ENCODE measurements around the gene PLXNB2. TPM values are rescaled to one million over a fixed set of nuclear protein-coding genes. Genes with fewer than 3 reads are reported as not detected.
A peak's percentile ranks its signal among the peaks of the same experiment; 100 is the strongest.

The PLXNB2 gene
- polyA plus RNA-seq, 1 of the 3 experiments (the other 2 are of a cell fraction): 108 TPM

GRCh38 chr22:50272044-50272802 is 35.2 kb downstream of the PLXNB2 start:
- Histone ChIP-seq H3K4me1 (ENCODE audit: control insufficient read depth in 1 of 2, insufficient read depth in 2 of 2, low read depth in 1 of 2, low read length in 1 of 2) (peaks cover 7 to 23% of the 10 kb centered on the region in 2 experiments; a peak in 2 of 4 replicates), H2AFZ (ENCODE audit: low read depth) (no peak overlapping the region), H3K9me2 (no peaks in the 10 kb centered on the region), H3K36me3 (replicated peaks in 1 of 2; ENCODE audit: control insufficient read depth in 1 of 2, insufficient read depth in 2 of 2, low read length in 1 of 2) (peaks cover 11 to 26% of the 10 kb centered on the region in 2 experiments), H4K20me1 (ENCODE audit: insufficient read depth) (peaks cover 27% of the 10 kb centered on the region; the same call in 1 of the 2 replicates), H3K27ac (ENCODE audit: low read depth in 2 of 2, low read length in 1 of 2) (peak overlapping the region in 1 of 2 experiments; percentile 40; a peak in 2 of 4 replicates), H3K79me2 (ENCODE audit: insufficient read depth) (no peaks in the 10 kb centered on the region), H3K4me2 (peak overlapping the region; percentile 98; the same call in 1 of the 2 replicates), H3K9me3 (no peaks in the 10 kb centered on the region), H3K27me3 (ENCODE audit: insufficient read depth) (no peaks in the 10 kb centered on the region), H3K9ac (no peak overlapping the region), H3F3A (replicated peaks; ENCODE audit: insufficient read depth) (peaks cover 39% of the 10 kb centered on the region), H3K4me3 (ENCODE audit: low read depth in 2 of 2, low read length in 1 of 2) (peak overlapping the region in 1 of 2 experiments; percentile 6; a peak in 2 of 4 replicates)
- 62% methylated on average over 13 of the region's 26 CpGs for WGBS (ENCODE audit: low lambda C conversion rate)
- no peak for TF ChIP-seq JUND (IDR thresholded peaks at IDR 0.05)
- ChIA-PET POLR2A (interaction anchor here (0.6 to 1.1 kb wide), 3 partner anchors 24 to 99 kb away, joined by 3 read pairs; no protein-coding TSS in a partner anchor), CTCF (interaction anchor here (0.7 to 11.4 kb wide), 13 partner anchors 10 to 348 kb away, joined by 3 to 101 read pairs (median 5); partner anchors contain the start of genes DENND6B, HDAC10, MAPK12 and PPP6R2)
- DNase-seq: peak; percentile 48

DNA sequence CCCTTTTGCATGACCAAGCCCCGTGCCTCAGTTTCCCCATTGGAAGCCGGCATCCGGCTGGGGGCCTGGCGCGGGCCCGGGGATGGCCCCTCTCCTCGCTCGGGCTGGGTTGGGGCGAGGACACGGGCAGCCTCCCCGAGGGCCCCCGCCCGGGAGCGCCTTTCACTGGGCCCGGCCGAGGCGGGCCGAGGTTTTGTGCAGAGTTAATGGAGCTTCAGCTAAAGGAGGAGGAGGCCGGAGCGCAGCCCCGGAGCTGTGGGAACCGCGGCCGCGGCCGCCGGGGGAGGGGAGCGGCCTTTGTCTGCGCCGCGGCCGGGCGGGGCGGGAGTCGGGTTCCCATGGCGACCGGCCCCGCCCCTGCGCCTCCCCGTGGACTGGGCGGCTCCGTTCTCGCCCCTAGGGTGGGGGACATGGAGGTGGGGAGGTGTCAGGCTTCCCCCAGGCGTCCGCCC is 35.9 kb downstream of the PLXNB2 start:
- Histone ChIP-seq H3K36me3 (replicated peaks in 1 of 2; ENCODE audit: control insufficient read depth in 1 of 2, insufficient read depth in 2 of 2, low read length in 1 of 2) (peaks cover 8 to 26% of the 10 kb centered on the region in 2 experiments), H3K4me2 (peak overlapping the region; percentile 98), H3K4me3 (ENCODE audit: low read depth in 2 of 2, low read length in 1 of 2) (peak overlapping the region; percentile 60 to 71), H3F3A (replicated peaks; ENCODE audit: insufficient read depth) (peaks cover 36% of the 10 kb centered on the region), H3K9me2 (no peaks in the 10 kb centered on the region), H3K9me3 (no peaks in the 10 kb centered on the region), H3K27me3 (ENCODE audit: insufficient read depth) (no peaks in the 10 kb centered on the region), H4K20me1 (ENCODE audit: insufficient read depth) (peaks cover 27% of the 10 kb centered on the region; the same call in 1 of the 2 replicates), H3K9ac (peak overlapping the region; percentile 66; the same call in 1 of the 2 replicates), H3K27ac (ENCODE audit: low read depth in 2 of 2, low read length in 1 of 2) (peak overlapping the region; percentile 53 to 85; a peak in 3 of 4 replicates), H2AFZ (ENCODE audit: low read depth) (no peak overlapping the region), H3K4me1 (ENCODE audit: control insufficient read depth in 1 of 2, insufficient read depth in 2 of 2, low read depth in 1 of 2, low read length in 1 of 2) (peaks cover 7 to 23% of the 10 kb centered on the region in 2 experiments; a peak in 2 of 4 replicates), H3K79me2 (ENCODE audit: insufficient read depth) (no peaks in the 10 kb centered on the region)
- ChIA-PET POLR2A (interaction anchor here (0.6 to 1.1 kb wide), 3 partner anchors 23 to 99 kb away, joined by 3 read pairs; no protein-coding TSS in a partner anchor), CTCF (interaction anchor here (1.2 to 11.4 kb wide), 6 partner anchors 9 to 71 kb away, joined by 4 to 101 read pairs (median 42); partner anchors contain the start of genes DENND6B, HDAC10, MAPK12 and PPP6R2)
- no CpG with 5 or more reads among the region's 45 CpGs for WGBS (ENCODE audit: low lambda C conversion rate)
- DNase-seq: peak; percentile 93
- TF ChIP-seq RAD21 (IDR thresholded peaks at IDR 0.05; ENCODE audit: low read length) (no peak), RFX5 (IDR thresholded peaks at IDR 0.05; ENCODE audit: low read length) (no peak), MXI1 (IDR thresholded peaks at IDR 0.05; ENCODE audit: low read depth, low read length) (peak; percentile 58; the same call in 1 of the 2 replicates), RXRA (IDR thresholded peaks at IDR 0.05; ENCODE audit: borderline replicate concordance, low read depth) (no peak), TCF12 (IDR thresholded peaks at IDR 0.05) (no peak), PBX3 (IDR thresholded peaks at IDR 0.05) (no peak), POLR2AphosphoS5 (IDR thresholded peaks at IDR 0.05; ENCODE audit: low read depth, low read length) (0 out of 2 replicates have a peak, but pooled peaks have one; percentile 19), EP300 (IDR thresholded peaks at IDR 0.05; ENCODE audit: borderline replicate concordance in 1 of 2, low read depth in 1 of 2, low read length in 1 of 2) (no peak), SMC3 (IDR thresholded peaks at IDR 0.05; ENCODE audit: low read depth, low read length) (no peak), TEAD4 (IDR thresholded peaks at IDR 0.05; ENCODE audit: borderline replicate concordance, insufficient read depth) (no peak), GABPA (IDR thresholded peaks at IDR 0.05; ENCODE audit: low read depth) (no peak), NRF1 (IDR thresholded peaks at IDR 0.05; ENCODE audit: low read depth, low read length) (no peak)
- TF ChIP-seq, protein P1, sequence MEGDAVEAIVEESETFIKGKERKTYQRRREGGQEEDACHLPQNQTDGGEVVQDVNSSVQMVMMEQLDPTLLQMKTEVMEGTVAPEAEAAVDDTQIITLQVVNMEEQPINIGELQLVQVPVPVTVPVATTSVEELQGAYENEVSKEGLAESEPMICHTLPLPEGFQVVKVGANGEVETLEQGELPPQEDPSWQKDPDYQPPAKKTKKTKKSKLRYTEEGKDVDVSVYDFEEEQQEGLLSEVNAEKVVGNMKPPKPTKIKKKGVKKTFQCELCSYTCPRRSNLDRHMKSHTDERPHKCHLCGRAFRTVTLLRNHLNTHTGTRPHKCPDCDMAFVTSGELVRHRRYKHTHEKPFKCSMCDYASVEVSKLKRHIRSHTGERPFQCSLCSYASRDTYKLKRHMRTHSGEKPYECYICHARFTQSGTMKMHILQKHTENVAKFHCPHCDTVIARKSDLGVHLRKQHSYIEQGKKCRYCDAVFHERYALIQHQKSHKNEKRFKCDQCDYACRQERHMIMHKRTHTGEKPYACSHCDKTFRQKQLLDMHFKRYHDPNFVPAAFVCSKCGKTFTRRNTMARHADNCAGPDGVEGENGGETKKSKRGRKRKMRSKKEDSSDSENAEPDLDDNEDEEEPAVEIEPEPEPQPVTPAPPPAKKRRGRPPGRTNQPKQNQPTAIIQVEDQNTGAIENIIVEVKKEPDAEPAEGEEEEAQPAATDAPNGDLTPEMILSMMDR (IDR thresholded peaks at IDR 0.05): peak; percentile 27; the same call in 1 of the 2 replicates
- TF ChIP-seq, protein P2, sequence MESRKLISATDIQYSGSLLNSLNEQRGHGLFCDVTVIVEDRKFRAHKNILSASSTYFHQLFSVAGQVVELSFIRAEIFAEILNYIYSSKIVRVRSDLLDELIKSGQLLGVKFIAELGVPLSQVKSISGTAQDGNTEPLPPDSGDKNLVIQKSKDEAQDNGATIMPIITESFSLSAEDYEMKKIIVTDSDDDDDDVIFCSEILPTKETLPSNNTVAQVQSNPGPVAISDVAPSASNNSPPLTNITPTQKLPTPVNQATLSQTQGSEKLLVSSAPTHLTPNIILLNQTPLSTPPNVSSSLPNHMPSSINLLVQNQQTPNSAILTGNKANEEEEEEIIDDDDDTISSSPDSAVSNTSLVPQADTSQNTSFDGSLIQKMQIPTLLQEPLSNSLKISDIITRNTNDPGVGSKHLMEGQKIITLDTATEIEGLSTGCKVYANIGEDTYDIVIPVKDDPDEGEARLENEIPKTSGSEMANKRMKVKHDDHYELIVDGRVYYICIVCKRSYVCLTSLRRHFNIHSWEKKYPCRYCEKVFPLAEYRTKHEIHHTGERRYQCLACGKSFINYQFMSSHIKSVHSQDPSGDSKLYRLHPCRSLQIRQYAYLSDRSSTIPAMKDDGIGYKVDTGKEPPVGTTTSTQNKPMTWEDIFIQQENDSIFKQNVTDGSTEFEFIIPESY (IDR thresholded peaks at IDR 0.05; ENCODE audit: borderline replicate concordance, low read depth): no peak
- TF ChIP-seq, protein P3, sequence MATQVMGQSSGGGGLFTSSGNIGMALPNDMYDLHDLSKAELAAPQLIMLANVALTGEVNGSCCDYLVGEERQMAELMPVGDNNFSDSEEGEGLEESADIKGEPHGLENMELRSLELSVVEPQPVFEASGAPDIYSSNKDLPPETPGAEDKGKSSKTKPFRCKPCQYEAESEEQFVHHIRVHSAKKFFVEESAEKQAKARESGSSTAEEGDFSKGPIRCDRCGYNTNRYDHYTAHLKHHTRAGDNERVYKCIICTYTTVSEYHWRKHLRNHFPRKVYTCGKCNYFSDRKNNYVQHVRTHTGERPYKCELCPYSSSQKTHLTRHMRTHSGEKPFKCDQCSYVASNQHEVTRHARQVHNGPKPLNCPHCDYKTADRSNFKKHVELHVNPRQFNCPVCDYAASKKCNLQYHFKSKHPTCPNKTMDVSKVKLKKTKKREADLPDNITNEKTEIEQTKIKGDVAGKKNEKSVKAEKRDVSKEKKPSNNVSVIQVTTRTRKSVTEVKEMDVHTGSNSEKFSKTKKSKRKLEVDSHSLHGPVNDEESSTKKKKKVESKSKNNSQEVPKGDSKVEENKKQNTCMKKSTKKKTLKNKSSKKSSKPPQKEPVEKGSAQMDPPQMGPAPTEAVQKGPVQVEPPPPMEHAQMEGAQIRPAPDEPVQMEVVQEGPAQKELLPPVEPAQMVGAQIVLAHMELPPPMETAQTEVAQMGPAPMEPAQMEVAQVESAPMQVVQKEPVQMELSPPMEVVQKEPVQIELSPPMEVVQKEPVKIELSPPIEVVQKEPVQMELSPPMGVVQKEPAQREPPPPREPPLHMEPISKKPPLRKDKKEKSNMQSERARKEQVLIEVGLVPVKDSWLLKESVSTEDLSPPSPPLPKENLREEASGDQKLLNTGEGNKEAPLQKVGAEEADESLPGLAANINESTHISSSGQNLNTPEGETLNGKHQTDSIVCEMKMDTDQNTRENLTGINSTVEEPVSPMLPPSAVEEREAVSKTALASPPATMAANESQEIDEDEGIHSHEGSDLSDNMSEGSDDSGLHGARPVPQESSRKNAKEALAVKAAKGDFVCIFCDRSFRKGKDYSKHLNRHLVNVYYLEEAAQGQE (IDR thresholded peaks at IDR 0.05; ENCODE audit: low read depth, low read length): 0 out of 2 replicates have a peak, but pooled peaks have one; percentile 69

Measured in SK-N-SH (cell line).